Stimulated activated CD4-positive, alpha-beta T cell treated with anti-CD3 and anti-CD28 coated beads, Interleukin-15, amount 100 ng/mL, for 1 hour (primary cell): ENCODE measurements around the gene IL17B.

Experiments
- DNase-seq, 2 donors: peaks; one replicate each; pipeline ENCODE4 v3.0.0-alpha.2; 2020; ENCODE audit warnings: low read depth in 1 of 2, low spot score in 1 of 2

Gene IL17B

GRCh38 chr5:149380466-149381121 lies 1.5 kb upstream of the IL17B start:
- no peak for DNase-seq

DNA sequence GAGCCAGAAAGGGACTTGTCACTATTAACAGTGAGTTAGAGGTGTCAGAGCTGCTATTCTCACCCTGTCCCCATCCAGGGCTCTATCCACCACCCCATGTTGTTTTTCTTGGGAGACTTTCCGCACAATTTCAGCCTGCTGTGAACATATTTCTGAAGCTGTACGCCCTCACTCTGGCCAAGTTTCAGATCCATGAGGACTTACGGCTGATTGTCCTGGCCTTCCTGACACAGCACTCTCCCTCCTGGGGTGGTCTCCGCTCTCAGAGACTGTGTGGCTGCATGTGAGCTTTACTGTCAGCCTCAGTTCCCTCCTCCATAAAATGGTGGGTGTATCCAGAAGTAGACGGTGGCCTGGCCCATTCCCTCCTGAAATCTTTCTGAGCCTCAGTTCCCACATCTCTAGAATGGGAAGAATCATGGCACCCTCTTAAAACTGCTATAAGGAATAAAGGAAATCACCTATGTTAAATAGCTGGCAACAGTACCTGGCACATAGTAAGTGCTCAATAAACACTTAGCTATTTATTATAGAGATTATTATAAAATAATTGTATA lies 804 bp upstream of the IL17B start:
- no peak for DNase-seq

DNA sequence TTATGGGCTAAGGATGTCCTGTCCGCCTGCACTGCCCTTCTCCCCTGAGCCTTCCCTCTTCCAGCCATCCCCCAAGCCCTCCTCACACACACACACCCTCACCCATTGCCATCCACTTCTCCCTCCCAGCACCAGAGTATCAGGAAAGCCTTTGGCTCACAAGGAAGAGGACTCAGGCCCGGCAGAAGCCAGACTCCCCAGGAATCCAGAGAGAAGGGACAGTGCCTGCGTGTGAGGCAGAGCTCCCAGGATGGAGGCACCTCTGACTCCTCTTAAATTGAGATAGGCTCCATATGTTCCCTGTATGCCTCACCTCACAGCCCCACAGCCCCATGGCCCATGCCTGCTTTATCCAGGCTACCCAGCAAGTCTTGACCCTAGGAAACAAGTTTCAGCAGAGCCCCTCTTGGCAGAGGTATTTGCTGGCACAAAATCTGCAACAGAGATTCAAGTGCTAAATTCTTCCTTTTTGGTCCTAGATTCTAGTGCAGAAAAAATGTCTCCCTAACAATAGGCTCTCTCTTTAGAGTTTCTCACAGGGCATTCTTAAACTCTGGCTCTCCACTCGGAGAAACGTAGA lies 761 bp downstream of the IL17B start:
- no peak for DNase-seq

GRCh38 chr5:149376711-149377447 lies 2.2 kb downstream of the IL17B start:
- DNase-seq = no peak

- no peak for DNase-seq
Measured at GRCh38 chr5:149376104-149376503, 3.0 kb downstream of the IL17B start.

DNA sequence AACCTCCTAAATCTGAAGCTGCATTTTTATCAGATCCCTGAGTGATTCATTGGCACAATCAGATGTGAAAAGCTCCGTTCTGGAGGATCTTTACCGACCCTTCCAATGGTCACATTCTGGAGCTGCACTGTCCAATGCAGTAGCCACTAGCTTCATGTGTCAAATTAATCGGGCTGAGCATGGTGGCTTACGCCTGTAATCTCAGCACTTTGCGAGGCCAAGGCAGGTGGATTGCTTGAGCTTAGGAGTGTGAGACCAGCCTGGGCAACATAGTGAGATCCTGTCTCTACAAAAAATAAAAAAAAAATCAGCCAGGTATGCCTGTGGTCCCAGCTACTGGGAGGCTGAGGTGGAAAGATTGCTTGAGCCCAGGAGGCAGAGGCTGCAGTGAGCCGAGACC lies 3.7 kb downstream of the IL17B start:
- no peak for DNase-seq

DNA sequence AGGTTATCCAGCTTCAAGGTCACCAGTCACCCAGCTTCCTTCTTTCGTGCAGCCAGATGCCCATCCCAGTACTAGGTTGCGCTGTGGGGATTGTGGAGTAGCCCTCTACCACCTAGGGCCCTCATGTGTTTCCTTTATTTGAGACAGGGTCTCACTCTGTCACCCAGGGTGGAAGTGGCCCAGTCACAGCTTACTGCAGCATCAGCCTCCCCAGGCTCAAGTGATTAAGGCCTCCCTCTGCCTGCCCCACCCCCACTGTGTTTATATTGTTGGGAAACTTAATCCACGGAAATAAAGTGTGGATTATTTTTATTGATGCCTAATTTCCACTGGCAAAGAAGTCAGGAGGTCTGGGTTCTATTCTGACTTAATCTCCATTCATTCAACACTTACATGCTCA lies 4.3 kb downstream of the IL17B start:
- DNase-seq = no peak

DNA sequence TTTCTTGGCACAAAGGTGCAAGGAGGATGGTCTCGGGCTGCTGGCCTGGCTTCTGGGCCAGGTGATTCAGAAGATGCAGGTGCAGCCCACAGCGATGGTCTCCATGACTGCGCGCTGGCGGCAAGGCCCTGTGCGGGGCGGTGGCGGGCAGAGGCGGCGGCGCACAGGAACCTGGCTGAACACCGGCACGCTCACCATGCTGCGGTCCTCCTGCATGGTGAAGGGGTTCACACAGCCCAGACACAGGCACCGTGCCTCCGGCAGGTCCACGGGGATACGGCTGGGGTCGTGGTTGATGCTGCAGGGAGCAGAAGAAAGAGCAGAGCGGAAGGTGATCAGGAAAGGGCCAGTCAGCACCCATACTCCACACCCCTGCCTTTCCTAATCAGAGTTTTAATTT lies 4.8 kb downstream of the IL17B start:
- DNase-seq = no peak

- no peak for DNase-seq
Measured at GRCh38 chr5:149372932-149373331, 6.2 kb downstream of the IL17B start.

DNA sequence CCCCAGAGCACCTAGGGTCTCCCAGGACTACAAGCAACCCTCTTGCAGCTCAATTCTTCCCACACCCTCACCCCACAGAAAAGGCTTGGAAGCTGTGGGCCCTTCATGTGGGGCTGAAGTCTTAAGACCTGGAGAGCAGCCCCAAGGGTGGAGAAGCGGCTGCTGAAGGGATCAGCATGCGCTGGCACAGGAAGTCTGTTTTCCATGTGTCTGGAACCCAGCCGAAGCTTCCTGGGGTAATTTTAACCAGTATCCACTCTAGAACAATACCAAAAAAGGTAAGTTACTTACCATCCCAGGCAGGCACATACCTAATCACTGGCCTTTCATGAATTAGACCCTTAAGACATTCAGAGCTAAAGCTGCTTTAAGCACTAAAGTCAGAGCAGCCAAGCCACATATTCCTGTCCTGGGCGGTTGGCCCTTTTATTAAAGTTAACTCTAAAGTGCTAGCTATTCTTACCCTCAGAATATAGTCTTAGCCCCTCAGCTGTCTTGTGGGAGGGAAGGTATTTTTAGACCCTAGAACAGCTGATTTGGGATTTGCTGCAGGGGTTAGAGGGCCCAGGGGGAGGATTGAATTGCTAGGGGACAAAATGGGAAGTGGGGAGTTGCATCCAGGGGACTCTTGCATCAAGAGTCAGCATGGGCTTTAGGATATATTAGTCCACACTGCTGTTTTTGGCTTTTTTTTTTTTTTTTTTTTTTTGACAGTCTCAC lies 6.9 kb downstream of the IL17B start:
- DNase-seq = no peak

GRCh38 chr5:149371296-149371962 lies 7.7 kb downstream of the IL17B start:
- DNase-seq = peak; percentile 42 to 45

DNA sequence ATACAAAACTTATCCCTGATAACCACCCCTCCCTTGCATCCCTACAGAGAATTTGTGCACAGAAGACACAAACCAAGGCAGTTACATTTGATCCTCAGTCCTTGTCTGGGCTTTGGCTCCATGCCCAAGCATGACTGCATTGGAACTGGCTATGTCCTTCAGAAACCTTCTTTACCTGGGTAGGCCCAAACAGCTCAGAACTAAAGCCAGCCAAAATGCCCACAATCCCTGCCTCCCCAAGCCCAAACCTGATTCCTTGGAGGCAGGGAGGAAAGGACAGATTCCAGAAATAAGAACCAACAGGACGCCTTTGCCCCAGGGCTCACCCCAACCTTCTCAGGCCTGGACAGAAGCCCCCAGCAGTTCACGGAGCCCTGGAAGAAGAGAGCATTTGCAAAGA lies 8.2 kb downstream of the IL17B start:
- no peak for DNase-seq

DNA sequence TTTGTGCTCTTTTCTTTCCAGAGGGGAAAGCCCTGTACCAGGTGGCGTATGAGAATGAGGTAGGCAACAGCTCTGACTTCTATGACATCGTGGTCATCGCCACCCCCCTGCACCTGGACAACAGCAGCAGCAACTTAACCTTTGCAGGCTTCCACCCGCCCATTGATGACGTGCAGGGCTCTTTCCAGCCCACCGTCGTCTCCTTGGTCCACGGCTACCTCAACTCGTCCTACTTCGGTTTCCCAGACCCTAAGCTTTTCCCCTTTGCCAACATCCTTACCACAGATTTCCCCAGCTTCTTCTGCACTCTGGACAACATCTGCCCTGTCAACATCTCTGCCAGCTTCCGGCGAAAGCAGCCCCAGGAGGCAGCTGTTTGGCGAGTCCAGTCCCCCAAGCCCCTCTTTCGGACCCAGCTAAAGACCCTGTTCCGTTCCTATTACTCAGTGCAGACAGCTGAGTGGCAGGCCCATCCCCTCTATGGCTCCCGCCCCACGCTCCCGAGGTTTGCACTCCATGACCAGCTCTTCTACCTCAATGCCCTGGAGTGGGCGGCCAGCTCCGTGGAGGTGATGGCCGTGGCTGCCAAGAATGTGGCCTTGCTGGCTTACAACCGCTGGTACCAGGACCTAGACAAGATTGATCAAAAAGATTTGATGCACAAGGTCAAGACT lies 11.0 kb downstream of the IL17B start:
- DNase-seq = no peak

- peak; percentile 17 to 30 for DNase-seq
Measured at GRCh38 chr5:149367249-149367971, 11.7 kb downstream of the IL17B start.

GRCh38 chr5:149366169-149366729 lies 12.8 kb downstream of the IL17B start:
- DNase-seq = no peak

DNA sequence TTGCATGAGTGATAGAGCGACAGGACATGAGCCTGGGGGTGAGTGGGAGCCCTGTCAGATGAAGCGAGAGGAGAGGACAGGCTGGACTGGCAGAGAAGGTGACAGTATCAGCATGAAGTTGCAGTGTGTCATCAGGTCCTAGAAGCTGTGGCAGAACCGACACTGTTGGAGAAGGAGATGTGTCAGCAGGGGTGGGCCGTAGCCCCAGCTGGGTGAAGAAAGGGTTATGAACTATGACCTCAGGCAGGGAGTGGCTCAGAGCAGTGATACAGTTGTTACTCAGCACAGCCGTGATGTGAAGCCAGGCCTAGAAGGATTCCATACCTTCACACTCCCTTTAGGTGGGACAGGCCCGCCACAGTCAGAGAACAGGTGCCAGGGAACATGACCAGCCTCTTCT lies 13.7 kb downstream of the IL17B start:
- DNase-seq = no peak

DNA sequence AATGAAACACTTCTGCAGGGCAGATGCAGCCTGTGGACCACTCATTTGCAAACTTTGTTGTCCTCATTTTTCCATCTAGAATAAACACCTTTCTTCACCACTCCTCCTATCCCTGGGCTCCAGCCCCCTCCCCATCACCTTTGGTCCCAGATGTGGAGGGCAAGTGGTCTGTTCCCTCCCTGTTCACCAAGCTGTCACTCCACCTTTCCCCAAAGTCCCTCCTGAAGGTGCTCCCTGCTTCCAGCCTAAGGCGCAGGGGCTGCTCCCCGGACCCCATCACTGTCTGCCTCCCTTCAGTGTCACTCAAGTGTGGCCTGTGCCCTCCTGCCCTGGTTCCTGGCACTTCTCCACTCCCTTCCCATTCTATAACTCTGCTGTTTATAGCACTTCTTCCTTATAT lies 14.4 kb downstream of the IL17B start:
- no peak for DNase-seq

- DNase-seq = no peak
Measured at GRCh38 chr5:149363936-149364335, 15.2 kb downstream of the IL17B start.

- no peak for DNase-seq
Measured at GRCh38 chr5:149363358-149363757, 15.7 kb downstream of the IL17B start.

DNA sequence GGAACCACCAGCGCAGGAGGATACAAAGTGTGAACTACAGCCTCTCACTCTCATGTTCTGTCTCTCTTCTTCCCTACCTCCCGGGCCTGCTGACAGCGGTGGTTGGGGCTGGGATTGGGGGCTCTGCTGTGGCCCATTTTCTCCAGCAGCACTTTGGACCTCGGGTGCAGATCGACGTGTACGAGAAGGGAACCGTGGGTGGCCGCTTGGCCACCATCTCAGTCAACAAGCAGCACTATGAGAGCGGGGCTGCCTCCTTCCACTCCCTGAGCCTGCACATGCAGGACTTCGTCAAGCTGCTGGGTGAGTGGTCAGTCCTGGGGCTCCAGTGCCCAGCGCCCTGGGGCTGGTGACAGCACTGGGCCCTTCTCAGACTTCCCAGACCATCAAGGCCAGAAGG lies 16.6 kb downstream of the IL17B start:
- DNase-seq = no peak
